ENCODE measurements around the gene SAP130.
"Not testable (repeated sequence)": the region's sequence is repeated elsewhere in the genome, so short reads cannot be mapped to it uniquely, and the experiment has no call there.

Gene SAP130

GRCh38 chr2:127945281-127945680 lies 82.6 kb downstream of the SAP130 start:
- no peak for DNase-seq

DNA sequence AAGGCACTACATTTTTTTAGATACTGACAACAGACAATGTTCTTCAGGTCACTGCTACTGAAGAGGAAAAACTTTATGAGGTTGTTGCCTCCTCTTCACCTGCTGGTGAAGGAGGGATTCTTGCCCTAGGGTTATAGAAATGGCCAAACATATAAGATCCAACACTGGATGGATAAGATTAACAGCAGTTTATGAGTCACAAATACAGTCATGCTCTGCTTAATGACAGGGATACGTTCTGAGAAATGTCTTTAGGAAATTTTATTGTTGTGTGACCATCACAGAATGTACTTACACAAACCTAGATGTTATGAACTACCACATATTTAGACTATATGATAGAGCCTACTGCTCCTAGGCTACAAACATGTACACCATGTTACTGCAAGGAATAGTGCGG lies 84.7 kb downstream of the SAP130 start:
- DNase-seq: no peak

- no peak for DNase-seq
These were observed 85.9 kb downstream of the SAP130 start for GRCh38 chr2:127942002-127942401.

- DNase-seq: no peak
These were observed 86.4 kb downstream of the SAP130 start for GRCh38 chr2:127941461-127941860.

DNA sequence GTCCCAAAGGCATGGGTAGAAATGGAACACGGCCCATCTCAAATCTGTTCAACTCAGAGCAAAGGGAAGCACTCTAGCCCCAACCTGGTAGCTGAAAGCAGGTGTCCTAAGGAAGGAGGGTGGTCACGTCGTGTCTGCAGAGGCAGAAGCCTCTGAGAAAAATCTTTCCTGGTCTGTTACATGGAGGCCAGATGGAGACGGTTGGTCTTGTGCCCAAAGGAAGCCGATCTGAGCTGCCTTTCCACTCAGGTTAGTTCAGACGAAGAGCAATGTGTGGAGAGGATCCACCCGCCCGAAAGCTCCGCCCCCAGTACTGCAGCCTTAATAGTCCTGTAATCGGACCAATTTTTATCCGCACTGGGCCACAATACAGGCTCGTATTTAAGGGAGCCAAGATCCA lies 87.2 kb downstream of the SAP130 start:
- no peak for DNase-seq

GRCh38 chr2:127935337-127935736 lies 92.5 kb downstream of the SAP130 start:
- DNase-seq: no peak

- DNase-seq: no peak
These were observed 95.5 kb downstream of the SAP130 start for GRCh38 chr2:127932199-127932876.

DNA sequence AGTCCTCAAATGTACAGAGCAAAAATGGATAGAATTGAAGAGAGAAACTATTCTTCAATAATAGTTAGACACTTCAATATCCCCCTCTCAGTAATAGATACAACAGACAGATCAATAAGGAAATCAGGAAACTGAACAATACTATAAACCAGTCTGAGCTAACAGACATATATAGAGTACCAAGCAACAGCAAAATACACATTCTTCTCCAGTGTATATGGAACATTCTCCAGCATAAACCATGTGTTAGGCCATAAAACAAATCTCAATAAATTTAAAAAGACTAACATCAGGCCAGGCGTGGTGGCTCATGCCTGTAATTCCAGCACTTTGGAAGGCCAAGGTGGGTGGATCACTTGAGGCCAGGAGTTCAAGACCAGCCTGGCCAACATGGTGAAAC lies 98.4 kb downstream of the SAP130 start:
- no peak for DNase-seq

GRCh38 chr2:127927384-127927783 lies 100.5 kb downstream of the SAP130 start:
- DNase-seq: no peak

GRCh38 chr2:127917916-127918315 lies 109.9 kb downstream of the SAP130 start:
- no peak for DNase-seq

- no peak for DNase-seq
These were observed 113.9 kb downstream of the SAP130 start for GRCh38 chr2:127913808-127914457.

DNA sequence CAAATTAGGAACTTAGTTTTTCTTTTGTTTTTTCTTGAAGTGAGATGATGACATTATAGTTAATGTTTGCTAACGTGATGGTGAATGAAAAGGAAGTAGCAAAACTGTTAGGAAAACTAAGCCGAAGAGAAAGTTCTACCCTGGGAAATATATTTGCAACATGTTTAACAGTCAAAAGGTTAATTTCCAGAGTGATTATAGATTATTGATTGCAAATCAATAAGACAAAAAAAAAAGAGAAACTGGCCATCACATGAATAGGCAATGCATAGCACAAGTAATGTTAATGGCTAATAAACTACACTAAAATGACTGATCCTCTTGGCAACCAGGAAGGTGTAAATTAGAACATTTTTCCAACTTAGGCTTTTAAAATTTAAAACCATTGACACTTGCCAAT lies 116.1 kb downstream of the SAP130 start:
- no peak for DNase-seq

DNA sequence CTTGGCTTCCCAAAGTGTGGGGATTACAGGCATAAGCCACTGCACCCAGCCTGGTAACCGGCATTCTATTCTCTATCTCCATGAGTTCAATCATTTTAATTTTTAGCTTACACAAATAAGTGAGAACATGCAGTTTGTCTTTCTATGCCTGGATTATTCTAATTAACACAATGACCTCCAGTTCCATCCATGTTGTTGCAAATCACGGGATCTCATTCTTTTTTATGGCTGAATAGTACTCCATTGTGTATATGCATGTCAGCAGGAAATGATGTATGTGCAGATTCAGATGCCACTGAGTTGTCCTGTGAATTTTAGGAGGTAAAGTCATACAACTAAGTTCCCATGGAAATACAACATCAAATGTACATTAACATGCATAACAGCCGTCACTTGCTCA lies 117.4 kb downstream of the SAP130 start:
- no peak for DNase-seq

GRCh38 chr2:127909019-127909418 lies 118.8 kb downstream of the SAP130 start:
- DNase-seq: no peak

- DNase-seq: not testable (repeated sequence)
These were observed 120.0 kb downstream of the SAP130 start for GRCh38 chr2:127907733-127908400.

DNA sequence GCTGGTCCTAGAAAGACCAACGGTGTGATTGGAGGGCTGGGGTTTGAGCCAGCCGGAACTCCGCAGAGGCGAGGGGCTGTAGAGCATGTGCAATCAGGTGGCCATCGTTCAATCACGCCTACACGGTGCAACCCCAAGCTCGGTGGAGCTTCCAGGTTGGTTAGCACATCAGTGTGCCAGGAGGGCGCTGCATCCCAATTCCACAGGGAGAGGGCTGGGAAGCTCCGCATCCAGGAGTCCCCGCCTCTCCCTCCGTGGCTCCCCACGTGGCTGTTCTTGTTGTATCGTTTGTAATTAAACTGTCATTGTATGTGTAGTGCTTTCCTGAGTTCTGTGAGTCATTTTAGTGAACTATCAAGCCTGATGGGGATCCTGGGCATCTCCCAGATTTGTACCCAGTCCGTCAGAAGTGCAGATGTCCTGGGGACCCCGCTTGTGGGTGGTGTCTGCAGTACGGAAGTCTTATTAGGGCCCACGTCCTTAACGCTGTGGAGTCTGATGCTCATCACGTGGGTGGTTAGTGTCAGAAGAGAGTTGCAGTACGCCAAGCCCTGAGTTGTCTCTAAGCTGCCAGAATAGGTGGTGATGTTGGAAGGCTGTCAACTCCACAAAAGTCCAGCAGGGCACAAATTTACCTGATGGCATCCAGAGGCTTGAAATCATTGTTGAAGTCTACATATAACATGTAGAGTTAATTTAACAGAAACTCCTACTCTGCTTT lies 121.5 kb downstream of the SAP130 start:
- no peak for DNase-seq

DNA sequence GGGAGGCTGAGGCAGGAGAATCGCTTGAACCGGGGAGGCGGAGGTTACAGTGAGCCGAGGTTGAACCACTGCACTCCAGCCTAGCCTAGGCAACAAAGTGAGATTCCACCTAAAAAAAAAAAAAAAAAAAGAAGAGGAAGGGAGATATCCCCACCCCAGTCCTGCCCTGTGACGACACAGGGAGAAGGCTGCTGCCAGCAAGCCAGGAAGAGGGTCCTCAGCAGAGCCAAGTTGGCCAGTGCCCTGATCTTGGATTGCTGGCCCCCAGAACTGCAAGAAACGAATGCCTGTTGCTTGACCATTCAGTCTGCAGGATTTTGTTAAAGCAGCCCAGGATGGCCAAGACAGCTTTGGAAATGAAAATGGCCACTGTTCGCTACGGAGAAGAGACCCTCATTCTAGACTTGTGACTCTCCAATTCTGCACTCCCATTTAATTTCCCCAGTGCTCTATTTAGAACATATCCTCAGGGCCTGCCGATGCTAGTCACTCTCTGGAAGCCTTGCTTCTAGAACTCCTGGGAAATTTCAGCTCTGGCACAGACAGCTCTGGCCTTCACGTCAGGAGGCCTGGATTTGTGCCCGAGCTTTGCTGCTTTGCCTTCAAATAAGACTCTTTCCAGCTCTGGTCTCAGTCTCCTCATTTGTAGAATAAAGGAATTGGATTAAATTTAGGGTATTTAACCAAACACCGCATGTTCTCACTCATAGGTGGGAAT lies 126.4 kb downstream of the SAP130 start:
- DNase-seq: no peak

DNA sequence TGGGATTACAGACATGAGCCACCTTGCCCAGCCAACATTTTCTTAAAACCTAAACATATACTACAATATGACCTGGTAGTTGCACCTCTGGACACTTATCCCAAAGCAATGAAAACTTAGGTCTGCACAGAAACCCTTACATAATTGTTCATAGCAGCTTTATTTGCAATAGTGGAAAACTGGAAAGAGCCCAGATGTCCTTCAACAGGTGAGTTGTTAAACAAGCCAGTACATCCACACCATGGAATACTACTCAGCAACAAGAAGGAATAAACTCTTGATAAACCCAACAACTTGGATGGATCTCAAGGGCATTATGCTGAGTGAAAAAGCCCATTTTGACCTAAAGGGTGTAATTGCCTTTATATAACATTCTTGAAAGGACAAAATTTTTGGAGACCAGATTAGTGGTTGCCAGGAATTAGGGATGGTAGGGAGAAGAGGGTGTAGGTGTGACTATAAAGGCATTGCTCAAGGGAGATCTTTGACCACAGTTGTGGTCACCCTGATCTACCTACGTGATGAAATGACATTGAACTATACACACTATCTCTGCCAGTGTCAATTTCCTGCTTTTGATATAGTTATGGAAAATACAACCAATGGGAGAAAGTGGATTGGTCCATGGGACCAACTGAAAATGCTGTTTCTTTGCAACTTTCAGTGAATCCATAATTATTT lies 130.2 kb downstream of the SAP130 start:
- DNase-seq: no peak

DNA sequence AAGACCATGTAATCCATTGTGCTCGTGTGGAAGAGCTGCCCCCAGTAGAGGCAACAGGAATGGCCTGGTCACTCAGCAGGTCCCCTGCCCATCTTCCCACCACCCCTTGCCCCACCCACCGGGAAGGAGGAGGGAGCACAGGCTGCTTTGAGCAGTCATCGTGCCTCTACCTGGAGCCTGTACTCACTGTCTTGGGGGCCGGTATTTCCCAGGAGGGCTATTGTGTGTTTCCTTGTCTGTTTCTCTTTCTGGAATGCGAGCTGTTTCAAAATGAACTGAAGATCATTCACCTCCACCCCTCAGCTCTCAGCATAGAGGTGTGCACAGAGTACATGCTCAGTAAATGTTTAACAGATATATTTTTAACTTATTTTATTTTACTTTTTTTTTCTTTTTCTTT lies 134.4 kb downstream of the SAP130 start:
- DNase-seq: no peak

DNA sequence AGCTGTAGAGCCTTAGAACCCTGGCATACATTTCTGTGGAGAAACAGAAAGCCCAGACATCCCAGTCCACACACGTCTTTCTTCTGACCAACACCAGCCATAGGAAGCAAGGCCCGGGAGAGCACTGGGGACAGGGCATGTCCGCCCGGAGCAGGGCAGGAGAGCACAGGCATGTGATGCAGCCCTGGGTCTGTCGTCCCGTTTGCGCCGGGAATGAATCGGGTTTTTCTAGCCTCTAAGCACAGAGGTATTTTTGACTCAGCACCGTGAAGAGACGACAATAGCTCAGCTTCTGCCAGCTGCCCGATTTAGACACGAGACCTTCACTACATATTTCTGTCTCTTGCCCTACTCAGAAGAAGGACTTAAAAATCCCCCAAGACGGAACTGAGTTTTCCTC lies 134.8 kb downstream of the SAP130 start:
- DNase-seq: no peak

- DNase-seq: no peak
These were observed 136.0 kb downstream of the SAP130 start for GRCh38 chr2:127891811-127892210.
